Measurements from ENCODE around the gene ADAM17.
"Not testable (repeated sequence)": the region's sequence is repeated elsewhere in the genome, so short reads cannot be mapped to it uniquely, and the experiment has no call there.

The ADAM17 gene

GRCh38 chr2:9533663-9534062, 22.0 kb downstream of the ADAM17 start:
- intact Hi-C loops (cut with DNase I) = no loop called here
- no peak for DNase-seq

- intact Hi-C loops (cut with DNase I) = no loop called here
- no peak for DNase-seq
Observed at GRCh38 chr2:9532421-9532820, 23.2 kb downstream of the ADAM17 start.

- no peak for DNase-seq
- intact Hi-C loops (cut with DNase I) = no loop called here
Observed at GRCh38 chr2:9527995-9528787, 27.4 kb downstream of the ADAM17 start.

- peak in 2 of 42 donors; percentile 7 to 35 for DNase-seq
- intact Hi-C loops (cut with DNase I) = no loop called here
Observed at GRCh38 chr2:9525266-9525665, 30.4 kb downstream of the ADAM17 start.

GRCh38 chr2:9524291-9524690, 31.3 kb downstream of the ADAM17 start:
- intact Hi-C loops (cut with DNase I) = no loop called here
- DNase-seq = no peak

- intact Hi-C loops (cut with DNase I) = no loop called here
- DNase-seq = peak in 1 of 42 donors; percentile 25
Observed at GRCh38 chr2:9519250-9519649, 36.4 kb downstream of the ADAM17 start.

GRCh38 chr2:9518780-9519179, 36.9 kb downstream of the ADAM17 start:
- DNase-seq = no peak
- intact Hi-C loops (cut with DNase I) = no loop called here

GRCh38 chr2:9518163-9518562, 37.5 kb downstream of the ADAM17 start:
- peak in 1 of 42 donors; percentile 14 for DNase-seq
- intact Hi-C loops (cut with DNase I) = no loop called here

- intact Hi-C loops (cut with DNase I) = no loop called here
- DNase-seq = no peak
Observed at GRCh38 chr2:9517118-9517782, 38.4 kb downstream of the ADAM17 start.

- not testable (repeated sequence) for DNase-seq
Observed at GRCh38 chr2:9513946-9514345, 41.7 kb downstream of the ADAM17 start.

GRCh38 chr2:9508931-9509330, 46.7 kb downstream of the ADAM17 start:
- DNase-seq = peak in 1 of 42 donors; percentile 35
- intact Hi-C loops (cut with DNase I) = no loop called here

More at GRCh38 chr2:9513946-9514345, 41.7 kb downstream of the ADAM17 start:
- intact Hi-C loops (cut with DNase I) = not testable (repeated sequence)

GRCh38 chr2:9498210-9498609, 57.4 kb downstream of the ADAM17 start:
- peak in 1 of 42 donors; percentile 5 for DNase-seq
- intact Hi-C loops (cut with DNase I) = no loop called here

GRCh38 chr2:9497017-9497416, 58.6 kb downstream of the ADAM17 start:
- intact Hi-C loops (cut with DNase I) = no loop called here
- DNase-seq = peak in 7 of 42 donors; percentile 13 to 49 (median 28)

GRCh38 chr2:9494081-9494480, 61.5 kb downstream of the ADAM17 start:
- no peak for DNase-seq
- intact Hi-C loops (cut with DNase I) = no loop called here

- intact Hi-C loops (cut with DNase I) = no loop called here
- DNase-seq = no peak
Observed at GRCh38 chr2:9493478-9493877, 62.2 kb downstream of the ADAM17 start.

- DNase-seq = no peak
- intact Hi-C loops (cut with DNase I) = no loop called here
Observed at GRCh38 chr2:9492927-9493326, 62.7 kb downstream of the ADAM17 start.

GRCh38 chr2:9490789-9491188, 64.8 kb downstream of the ADAM17 start:
- no peak for DNase-seq
- intact Hi-C loops (cut with DNase I) = no loop called here

- DNase-seq = peak in 1 of 42 donors; percentile 30
Observed at GRCh38 chr2:9488583-9489547, 66.8 kb downstream of the ADAM17 start.

GRCh38 chr2:9484533-9484932, 71.1 kb downstream of the ADAM17 start:
- intact Hi-C loops (cut with DNase I) = no loop called here
- no peak for DNase-seq

More at GRCh38 chr2:9488583-9489547, 66.8 kb downstream of the ADAM17 start:
- intact Hi-C loops (cut with DNase I) = no loop called here
